HCT116 (cell line): ENCODE measurements around the gene BATF3.

Experiments used
- CTCF ChIP-seq, 3 experiments: fragments of 200-600 bp in 1 of 3; sonication (generic) in 1 of 3; IDR thresholded peaks in 2 of 3; conservative IDR thresholded peaks in 1 of 3; 2 replicates each; pipeline ENCODE4 v1.5.1; 2012 to 2017; ENCODE audit warnings: low read depth in 2 of 3, low read length in 2 of 3, antibody characterized with exemption in 1 of 3, borderline replicate concordance in 1 of 3, control low read depth in 1 of 3, mild to moderate bottlenecking in 1 of 3, mixed read lengths in 1 of 3, mixed run types in 1 of 3, moderate library complexity in 1 of 3; ENCODE audit not compliant: insufficient read depth in 1 of 3
- EZH2 ChIP-seq: fragments of 200-600 bp; sonication (generic); IDR thresholded peaks from 2 replicates; pipeline ENCODE4 v1.6.1; 2017; ENCODE audit warnings: antibody characterized with exemption, mixed run types
- EZH2phosphoT487 ChIP-seq: fragments of 200-600 bp; IDR thresholded peaks from 2 replicates; pipeline ENCODE4 v1.6.1; 2018; ENCODE audit warnings: antibody characterized with exemption, borderline replicate concordance
- JUND ChIP-seq: IDR thresholded peaks from 2 replicates; pipeline ENCODE4 v1.6.1; 2012
- POLR2A ChIP-seq: IDR thresholded peaks from 2 replicates; pipeline ENCODE4 v1.7.0; 2011; ENCODE audit warnings: borderline replicate concordance; ENCODE audit not compliant: insufficient read depth, insufficient read length; ENCODE audit errors: extremely low read depth
- POLR2AphosphoS5 ChIP-seq: IDR thresholded peaks from 2 replicates; pipeline ENCODE4 v1.6.1; 2011; ENCODE audit warnings: mild to moderate bottlenecking, low read depth, low read length, moderate library complexity
- SRF ChIP-seq: IDR thresholded peaks from 2 replicates; pipeline ENCODE4 v1.6.1; 2012; ENCODE audit warnings: low read depth
- YY1 ChIP-seq: IDR thresholded peaks from 2 replicates; pipeline ENCODE4 v1.6.1; 2011; ENCODE audit warnings: low read length, low read depth, moderate library complexity, mild to moderate bottlenecking; ENCODE audit not compliant: insufficient replicate concordance; ENCODE audit errors: extremely low read depth
- ZNF274 ChIP-seq: fragments of 200-500 bp; sonication (Bioruptor generic); IDR thresholded peaks from 2 replicates; pipeline ENCODE4 v1.6.1; 2014; ENCODE audit warnings: mild to moderate bottlenecking, low read depth, low read length, inconsistent platforms

GRCh38 chr1:212743901-212744475 is 44.3 kb upstream of the BATF3 start:
- TF ChIP-seq POLR2AphosphoS5 = no peak
- TF ChIP-seq EZH2 = no peak
- no peak for TF ChIP-seq POLR2A
- no peak for TF ChIP-seq CTCF (IDR thresholded peaks at IDR 0.05 in 2 of 3, conservative IDR thresholded peaks at IDR 0.05 in 1 of 3; ENCODE audit: borderline replicate concordance in 1 of 3, insufficient read depth in 1 of 3, low read depth in 2 of 3, low read length in 2 of 3)
- no peak for TF ChIP-seq JUND
- TF ChIP-seq ZNF274 = no peak
- no peak for TF ChIP-seq YY1
- TF ChIP-seq SRF = no peak
- no peak for TF ChIP-seq EZH2phosphoT487
